Activated T-cell treated with anti-CD3 and anti-CD28 coated beads for 24 hours (primary cell): ENCODE results near the gene EML4.

Source experiments
- DNase-seq: peaks from one replicate; pipeline ENCODE4 v3.0.0-alpha.2; 2020; ENCODE audit warnings: low read depth

EML4 gene

GRCh38 chr2:42137125-42137841, 31.9 kb upstream of the EML4 start:
- no peak for DNase-seq

GRCh38 chr2:42138163-42139015, 30.8 kb upstream of the EML4 start:
- no peak for DNase-seq

GRCh38 chr2:42139101-42139500, 30.1 kb upstream of the EML4 start:
- DNase-seq, result no peak

GRCh38 chr2:42140496-42140895, 28.7 kb upstream of the EML4 start:
- no peak for DNase-seq

GRCh38 chr2:42141687-42142546, 27.2 kb upstream of the EML4 start:
- no peak for DNase-seq

GRCh38 chr2:42142547-42143184, 26.5 kb upstream of the EML4 start:
- no peak for DNase-seq

GRCh38 chr2:42147641-42148274, 21.4 kb upstream of the EML4 start:
- DNase-seq, result no peak

GRCh38 chr2:42150159-42150558, 19.0 kb upstream of the EML4 start:
- DNase-seq, result no peak

GRCh38 chr2:42153944-42154581, 15.1 kb upstream of the EML4 start:
- DNase-seq, result no peak

GRCh38 chr2:42156721-42157120, 12.4 kb upstream of the EML4 start:
- no peak for DNase-seq

GRCh38 chr2:42161444-42161843, 7.7 kb upstream of the EML4 start:
- DNase-seq, result no peak

GRCh38 chr2:42163444-42164045, 5.6 kb upstream of the EML4 start:
- DNase-seq, result no peak

GRCh38 chr2:42164046-42164445, 5.1 kb upstream of the EML4 start:
- DNase-seq, result no peak

- no peak for DNase-seq
Observed at GRCh38 chr2:42164971-42165370, 4.2 kb upstream of the EML4 start.

GRCh38 chr2:42167458-42167857, 1.7 kb upstream of the EML4 start:
- DNase-seq, result no peak

- no peak for DNase-seq
Observed at GRCh38 chr2:42168459-42169099, 574 bp upstream of the EML4 start.

GRCh38 chr2:42169874-42170521, 845 bp downstream of the EML4 start:
- DNase-seq, result no peak

GRCh38 chr2:42170619-42171395, 1.7 kb downstream of the EML4 start:
- no peak for DNase-seq
